Measurements from ENCODE around the gene MGLL.

GRCh38 chr3:127731546-127732289 lies 90.6 kb downstream of the MGLL start:
- TF ChIP-seq, protein P1, sequence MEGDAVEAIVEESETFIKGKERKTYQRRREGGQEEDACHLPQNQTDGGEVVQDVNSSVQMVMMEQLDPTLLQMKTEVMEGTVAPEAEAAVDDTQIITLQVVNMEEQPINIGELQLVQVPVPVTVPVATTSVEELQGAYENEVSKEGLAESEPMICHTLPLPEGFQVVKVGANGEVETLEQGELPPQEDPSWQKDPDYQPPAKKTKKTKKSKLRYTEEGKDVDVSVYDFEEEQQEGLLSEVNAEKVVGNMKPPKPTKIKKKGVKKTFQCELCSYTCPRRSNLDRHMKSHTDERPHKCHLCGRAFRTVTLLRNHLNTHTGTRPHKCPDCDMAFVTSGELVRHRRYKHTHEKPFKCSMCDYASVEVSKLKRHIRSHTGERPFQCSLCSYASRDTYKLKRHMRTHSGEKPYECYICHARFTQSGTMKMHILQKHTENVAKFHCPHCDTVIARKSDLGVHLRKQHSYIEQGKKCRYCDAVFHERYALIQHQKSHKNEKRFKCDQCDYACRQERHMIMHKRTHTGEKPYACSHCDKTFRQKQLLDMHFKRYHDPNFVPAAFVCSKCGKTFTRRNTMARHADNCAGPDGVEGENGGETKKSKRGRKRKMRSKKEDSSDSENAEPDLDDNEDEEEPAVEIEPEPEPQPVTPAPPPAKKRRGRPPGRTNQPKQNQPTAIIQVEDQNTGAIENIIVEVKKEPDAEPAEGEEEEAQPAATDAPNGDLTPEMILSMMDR (IDR thresholded peaks at IDR 0.05; ENCODE audit: low read depth, low read length): no peak
- no peak for TF ChIP-seq EZH2phosphoT487 (IDR thresholded peaks at IDR 0.05; ENCODE audit: low read depth)

Measured in OCI-LY3 (cell line).